K562 (cell line): ENCODE data around the gene CISD2. TPM values are rescaled to one million over a fixed set of nuclear protein-coding genes. Genes with fewer than 3 reads are reported as not detected.

Source experiments
- BRCA1 ChIP-seq, 2 experiments: fragments of 450-650 bp in 1 of 2; sonication (generic) in 1 of 2; formaldehyde crosslinking in 1 of 2; IDR thresholded peaks; 2 replicates each; pipeline versions ENCODE4 v1.5.0 to v1.6.1; 2017 to 2020; ENCODE audit warnings: mild to moderate bottlenecking in 1 of 2, missing genetic modification reagents in 1 of 2
- FOXJ2 ChIP-seq: fragments of 200-800 bp; sonication (Bioruptor generic); IDR thresholded peaks from 2 replicates; pipeline ENCODE4 v1.6.1; 2016; ENCODE audit warnings: missing genetic modification characterization, missing compliant biosample characterization
- HBP1 ChIP-seq: fragments of 450-650 bp; formaldehyde crosslinking; IDR thresholded peaks from 2 replicates; pipeline ENCODE4 v1.4.0; 2022; ENCODE audit warnings: missing genetic modification characterization
- SNRNP70 ChIP-seq: fragments of 200-400 bp; formaldehyde crosslinking; optimal IDR thresholded peaks from 2 replicates; pipeline ENCODE3; 2017; ENCODE audit warnings: low read depth, low read length
- SOX6 ChIP-seq: fragments of 450-650 bp; IDR thresholded peaks from 2 replicates; pipeline ENCODE4 v1.6.1; 2014; ENCODE audit warnings: mild to moderate bottlenecking
- THAP7 ChIP-seq: fragments of 250-450 bp; sonication (Bioruptor Pico); IDR thresholded peaks from 2 replicates; pipeline ENCODE4 v1.5.0; 2021
- ZBTB40 ChIP-seq, 2 experiments: fragments of 450-650 bp in 1 of 2; sonication (generic) in 1 of 2; formaldehyde crosslinking in 1 of 2; IDR thresholded peaks; 2 replicates each; pipeline versions ENCODE4 v1.7.1 to v1.9.0; 2016 to 2022; ENCODE audit warnings: inconsistent platforms in 1 of 2, mild to moderate bottlenecking in 1 of 2, missing genetic modification reagents in 1 of 2
- ZNF431 ChIP-seq: sonication (generic); formaldehyde crosslinking; IDR thresholded peaks from 2 replicates; pipeline ENCODE4 v1.8.0; 2022; ENCODE audit warnings: mild to moderate bottlenecking, missing genetic modification reagents
- ZNF518B ChIP-seq: fragments of 250-450 bp; sonication (Bioruptor Pico); IDR thresholded peaks from 2 replicates; pipeline ENCODE4 v1.5.0; 2021; ENCODE audit warnings: mild to moderate bottlenecking, moderate library complexity
- polyA plus RNA-seq, 8 experiments: library from polyadenylated mRNA; depleted of rRNA in 4 of 8; stranded (reverse) in 5 of 8; unstranded in 3 of 8; fragments of >200 nt; fragmentation: Nextera tagmentation in 2 of 8; fragmentation: Illumina TruSeq in 1 of 8; extraction: Ambion mirVana in 2 of 8; extraction: Trizol in 1 of 8; gene quantifications; 2 replicates each; pipeline versions ENCODE4 v1.2.1 to v1.2.3, GENCODE V29; 2011 to 2014; ENCODE audit warnings: inconsistent platforms in 1 of 8, missing spikeins in 1 of 8
- total RNA-seq, 7 experiments: library from RNA; depleted of rRNA in 6 of 7; stranded (reverse); fragments of >200 nt in 6 of 7; fragmentation: Illumina TruSeq in 2 of 7; extraction: Trizol in 2 of 7; gene quantifications; 2 replicates each; pipeline versions ENCODE4 v1.2.1 to v1.2.3, GENCODE V29; 2011 to 2021; ENCODE audit warnings: low replicate concordance in 1 of 7

Gene CISD2
- total and polyA plus RNA-seq, 9 of the 15 experiments (the other 6 are each of a cell fraction or from before 2014, with no cell fraction given), result 37.8 to 91.4 (median 59.8) TPM

GRCh38 chr4:102825261-102826091, 43.3 kb upstream of the CISD2 start (continued):
- TF ChIP-seq HBP1 (CRISPR knock-in tag) (no peak), THAP7 (CRISPR knock-in tag) (no peak), BRCA1 (IDR thresholded peaks at IDR 0.05) (no peak), BRCA1 (CRISPR knock-in tag; IDR thresholded peaks at IDR 0.05) (no peak), ZNF431 (no peak), SOX6 (no peak), SNRNP70 (no peak), FOXJ2 (0 out of 2 replicates have a peak, but pooled peaks have one; percentile 33), ZBTB40 (IDR thresholded peaks at IDR 0.05) (peak; percentile 85), ZBTB40 (CRISPR knock-in tag; IDR thresholded peaks at IDR 0.05) (no peak), ZNF518B (no peak)
